WI38 (cell line): Measurements from ENCODE around the gene DNAJC6.

Source experiments
- H3K4me3 ChIP-seq: 2 replicates; pipeline ENCODE4 v1.5.1; 2011; ENCODE audit warnings: low read depth, mild to moderate bottlenecking, control low read depth, low read length
- TF ChIP-seq, protein P1 (sequence below): IDR thresholded peaks from 2 replicates; pipeline ENCODE4 v1.5.1; 2012; ENCODE audit warnings: low read depth, mild to moderate bottlenecking, control low read depth, low read length

The DNAJC6 gene

DNA sequence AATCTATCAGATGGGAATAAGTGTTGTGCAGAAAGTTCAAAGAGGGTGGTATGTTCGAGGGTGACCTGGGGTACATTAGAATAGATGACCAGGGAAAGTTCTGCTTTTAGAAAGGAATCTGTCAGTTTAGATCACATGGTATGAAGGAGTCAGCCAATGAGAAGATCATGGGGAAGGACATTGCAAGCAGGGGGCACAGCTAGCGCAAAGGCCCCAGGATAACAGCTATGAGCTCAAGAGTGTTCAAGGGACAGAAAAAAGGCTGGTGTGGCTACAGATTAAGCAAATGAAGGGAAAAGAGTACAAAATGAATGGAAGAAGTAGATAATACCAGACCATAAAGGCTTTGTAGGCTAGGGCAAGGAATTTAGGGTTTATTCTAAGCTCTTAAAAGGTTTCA is 119.7 kb downstream of the DNAJC6 start:
- TF ChIP-seq, protein P1, sequence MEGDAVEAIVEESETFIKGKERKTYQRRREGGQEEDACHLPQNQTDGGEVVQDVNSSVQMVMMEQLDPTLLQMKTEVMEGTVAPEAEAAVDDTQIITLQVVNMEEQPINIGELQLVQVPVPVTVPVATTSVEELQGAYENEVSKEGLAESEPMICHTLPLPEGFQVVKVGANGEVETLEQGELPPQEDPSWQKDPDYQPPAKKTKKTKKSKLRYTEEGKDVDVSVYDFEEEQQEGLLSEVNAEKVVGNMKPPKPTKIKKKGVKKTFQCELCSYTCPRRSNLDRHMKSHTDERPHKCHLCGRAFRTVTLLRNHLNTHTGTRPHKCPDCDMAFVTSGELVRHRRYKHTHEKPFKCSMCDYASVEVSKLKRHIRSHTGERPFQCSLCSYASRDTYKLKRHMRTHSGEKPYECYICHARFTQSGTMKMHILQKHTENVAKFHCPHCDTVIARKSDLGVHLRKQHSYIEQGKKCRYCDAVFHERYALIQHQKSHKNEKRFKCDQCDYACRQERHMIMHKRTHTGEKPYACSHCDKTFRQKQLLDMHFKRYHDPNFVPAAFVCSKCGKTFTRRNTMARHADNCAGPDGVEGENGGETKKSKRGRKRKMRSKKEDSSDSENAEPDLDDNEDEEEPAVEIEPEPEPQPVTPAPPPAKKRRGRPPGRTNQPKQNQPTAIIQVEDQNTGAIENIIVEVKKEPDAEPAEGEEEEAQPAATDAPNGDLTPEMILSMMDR = no peak
- no peak overlapping the region for H3K4me3 ChIP-seq

DNA sequence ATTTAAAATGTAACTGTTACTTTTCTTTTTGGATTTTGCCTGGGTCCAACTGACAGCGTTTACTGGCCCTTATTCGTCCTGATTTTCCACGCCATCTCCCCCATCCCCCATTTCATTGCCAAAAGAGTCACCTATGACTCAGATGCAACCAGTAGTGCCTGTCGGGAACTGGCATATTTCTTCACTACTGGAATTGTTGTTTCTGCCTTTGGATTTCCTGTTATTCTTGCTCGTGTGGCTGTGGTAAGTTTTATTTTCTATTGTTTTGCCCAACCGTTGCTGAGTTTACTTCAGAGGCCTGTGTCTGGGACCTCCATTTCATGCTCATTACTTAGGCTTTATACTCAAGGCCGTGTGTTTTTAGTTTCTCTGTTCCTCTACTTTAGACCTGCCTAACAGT is 120.5 kb downstream of the DNAJC6 start:
- TF ChIP-seq, protein P1 = no peak
- H3K4me3 ChIP-seq = no peak overlapping the region; the same call in 1 of the 2 replicates

DNA sequence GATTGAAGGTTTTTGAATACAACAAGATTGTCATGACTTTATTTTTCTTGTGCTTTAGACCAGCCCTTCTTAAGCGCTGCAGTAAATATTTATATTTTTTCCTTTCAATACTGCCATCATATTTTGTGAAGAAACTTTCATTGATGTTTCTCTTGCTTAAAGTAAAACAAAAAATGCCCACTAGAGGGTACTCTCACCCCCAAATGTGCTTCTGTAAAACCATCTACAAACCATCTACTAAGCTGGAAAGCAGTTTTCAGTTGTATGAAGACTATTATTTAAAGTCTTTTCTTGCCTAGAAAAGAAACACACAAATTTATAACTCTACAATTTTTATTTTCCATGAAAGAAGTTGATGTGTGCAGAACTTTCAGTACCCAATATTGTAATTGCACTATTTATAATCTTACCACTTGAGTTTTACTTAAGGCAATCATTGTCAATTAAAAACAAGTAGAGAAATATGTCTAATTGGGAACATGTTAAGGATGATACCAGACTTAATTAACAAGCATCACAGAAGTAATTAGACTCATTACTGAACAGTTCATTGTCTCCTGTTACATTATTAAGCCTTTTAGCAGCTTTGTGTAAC is 121.9 kb downstream of the DNAJC6 start:
- H3K4me3 ChIP-seq = no peak overlapping the region

DNA sequence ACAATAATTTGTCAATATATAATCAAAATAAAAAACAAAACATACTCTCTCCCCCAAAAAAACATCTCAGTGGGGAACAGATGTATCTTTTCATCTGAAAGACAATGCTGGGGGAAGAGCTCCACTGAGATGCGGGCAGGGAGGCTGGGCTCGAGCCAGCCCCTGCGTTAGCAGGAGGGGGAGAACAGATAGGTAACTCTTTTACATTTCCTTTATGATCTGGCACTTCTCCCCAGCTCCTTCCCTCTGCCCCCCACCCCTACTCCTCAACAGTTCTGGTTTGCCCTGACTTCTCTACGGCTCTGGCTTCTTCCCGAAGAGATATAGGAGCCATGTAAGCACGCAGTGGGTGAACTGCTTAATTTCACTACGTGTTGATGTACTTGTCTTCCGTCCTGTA is 123.6 kb downstream of the DNAJC6 start:
- H3K4me3 ChIP-seq = no peak overlapping the region
- TF ChIP-seq, protein P1 = no peak

More for the DNA sequence above, 121.9 kb downstream of the DNAJC6 start:
- TF ChIP-seq, protein P1 = no peak; the same call in 1 of the 2 replicates

DNA sequence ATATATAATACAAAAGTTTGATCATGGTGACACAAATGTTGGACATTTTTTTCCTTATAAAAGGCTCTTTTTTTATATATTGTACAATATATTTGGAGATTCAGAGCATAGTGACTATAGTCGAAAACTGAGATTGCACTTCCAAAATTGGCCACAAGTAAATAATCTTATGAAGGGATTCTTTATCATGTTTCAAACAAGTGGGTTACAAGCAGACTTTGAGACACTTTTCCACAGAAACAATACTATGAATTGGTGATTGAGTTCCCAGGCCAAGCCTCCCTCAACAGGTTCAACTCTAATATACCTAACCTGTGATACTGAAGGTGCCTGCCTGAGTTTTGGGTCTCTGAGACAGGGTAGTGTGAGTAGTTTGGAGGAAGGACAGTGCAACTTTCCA is 124.9 kb downstream of the DNAJC6 start:
- TF ChIP-seq, protein P1 = no peak
- H3K4me3 ChIP-seq = no peak overlapping the region

DNA sequence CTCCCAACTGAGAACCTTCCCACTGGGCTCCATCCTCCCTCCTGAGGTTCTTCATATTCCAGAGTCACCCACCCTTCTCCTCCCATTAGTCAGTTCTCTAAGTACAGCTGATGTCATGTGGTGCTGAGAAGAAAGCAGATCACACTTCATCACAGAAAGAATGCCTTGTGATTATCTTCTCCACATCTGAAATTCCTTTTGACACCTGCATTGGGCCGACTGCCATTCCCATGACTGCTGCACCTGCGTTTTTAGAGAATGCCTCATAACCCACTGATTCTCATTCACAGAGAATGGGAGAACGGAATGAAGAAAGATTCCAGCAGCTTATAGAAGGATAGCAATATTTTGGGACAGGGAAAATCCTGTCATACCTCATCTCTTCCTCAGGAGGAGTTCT is 125.4 kb downstream of the DNAJC6 start:
- no peak overlapping the region for H3K4me3 ChIP-seq

DNA sequence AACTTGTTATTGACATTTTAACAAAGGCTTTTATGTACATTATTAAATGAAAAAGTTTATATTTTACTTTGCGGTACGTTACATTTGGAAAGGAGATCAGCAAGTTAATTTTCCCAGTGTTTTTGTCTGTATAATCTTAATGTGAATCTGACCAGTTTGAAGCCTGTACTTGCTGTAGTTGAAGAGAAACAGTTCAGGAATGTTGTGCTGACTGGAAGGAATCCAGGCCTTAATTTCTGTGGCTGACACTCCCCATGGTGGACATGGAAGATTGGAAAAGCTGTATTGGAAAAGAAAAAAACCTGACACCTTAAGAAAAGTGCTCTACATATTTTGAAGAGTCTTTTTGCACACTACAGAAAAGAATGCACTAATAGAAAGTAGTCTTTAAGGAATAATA is 126.6 kb downstream of the DNAJC6 start:
- no peak overlapping the region for H3K4me3 ChIP-seq

More for the DNA sequence above, 125.4 kb downstream of the DNAJC6 start:
- TF ChIP-seq, protein P1 = no peak

More for the DNA sequence above, 126.6 kb downstream of the DNAJC6 start:
- TF ChIP-seq, protein P1 = no peak
